Endodermal cell (in vitro differentiated cells): Measurements from ENCODE around the gene TCF15. TPM values are rescaled to one million over a fixed set of nuclear protein-coding genes. Genes with fewer than 3 reads are reported as not detected.

ENCODE experiments used
- DNase-seq: peaks from one replicate; pipeline ENCODE4 v3.0.0-alpha.2; 2017
- H3K27ac ChIP-seq: 2 replicates; pipeline ENCODE4 v1.5.1; 2013; ENCODE audit warnings: mild to moderate bottlenecking, low read depth, low read length, moderate library complexity
- H3K27me3 ChIP-seq: 2 replicates; pipeline ENCODE4 v1.6.1; 2013; ENCODE audit warnings: mild to moderate bottlenecking, low read length, moderate library complexity; ENCODE audit not compliant: insufficient read depth, control insufficient read depth, poor library complexity, severe bottlenecking
- H3K36me3 ChIP-seq: 2 replicates; pipeline ENCODE4 v1.7.0; 2013; ENCODE audit warnings: mild to moderate bottlenecking, low read length, moderate library complexity; ENCODE audit not compliant: control insufficient read depth, insufficient read depth
- H3K4me1 ChIP-seq: one replicate; pipeline ENCODE4 v1.7.0; 2013; ENCODE audit warnings: low read length; ENCODE audit not compliant: control insufficient read depth, insufficient read depth
- H3K4me3 ChIP-seq: 2 replicates; pipeline ENCODE4 v1.5.1; 2013; ENCODE audit warnings: mild to moderate bottlenecking, low read length, moderate library complexity
- H3K9ac ChIP-seq: 2 replicates; pipeline ENCODE4 v1.6.1; 2013; ENCODE audit warnings: mild to moderate bottlenecking, low read length, moderate library complexity; ENCODE audit not compliant: poor library complexity, severe bottlenecking; ENCODE audit errors: extremely low read depth
- H3K9me3 ChIP-seq: 2 replicates; pipeline ENCODE4 v1.6.1; 2013; ENCODE audit warnings: mild to moderate bottlenecking, low read length, moderate library complexity; ENCODE audit not compliant: control insufficient read depth
- H3K27ac Mint-ChIP-seq: 2 replicates; pipeline ENCODE4 v1.8.0; 2020; ENCODE audit warnings: mixed read lengths
- H3K27me3 Mint-ChIP-seq: 2 replicates; pipeline ENCODE4 v1.8.0; 2021; ENCODE audit warnings: mild to moderate bottlenecking, mixed read lengths; ENCODE audit not compliant: insufficient read depth
- H3K36me3 Mint-ChIP-seq: 2 replicates; pipeline ENCODE4 v1.8.0; 2020; ENCODE audit warnings: low read depth, mixed read lengths
- H3K4me1 Mint-ChIP-seq: 2 replicates; pipeline ENCODE4 v1.8.0; 2020; ENCODE audit warnings: mixed read lengths
- H3K4me3 Mint-ChIP-seq: 2 replicates; pipeline ENCODE4 v1.8.0; 2020; ENCODE audit warnings: mild to moderate bottlenecking, moderate library complexity, mixed read lengths
- H3K9me3 Mint-ChIP-seq: 2 replicates; pipeline ENCODE4 v1.8.0; 2020; ENCODE audit warnings: mild to moderate bottlenecking, mixed read lengths
- CTCF ChIP-seq: fragments of 200-600 bp; sonication (generic); conservative IDR thresholded peaks from 2 replicates; pipeline ENCODE4 v1.5.0; 2021; ENCODE audit warnings: antibody characterized with exemption, mild to moderate bottlenecking
- WGBS, 2 experiments: methylation state at CpG; one replicate each; pipeline versions ENCODE4 v1.1.5 to v1.1.7; 2013; ENCODE audit warnings: missing lambda C conversion rate in 2 of 2, mixed read lengths in 1 of 2; ENCODE audit not compliant: insufficient coverage in 1 of 2, insufficient read length in 1 of 2; 5-methylcytosine and 5-hydroxymethylcytosine counted together
- total RNA-seq, 2 donors: library from RNA; stranded (reverse); fragmentation: NEBNext Ultra II Directional in 1 of 2; extraction: Animal tissue kit (Norgen Biotek cat#: 25700) in 1 of 2; gene quantifications; 2 replicates in 1 of 2; 3 replicates in 1 of 2; pipeline ENCODE4 v1.2.1, GENCODE V29; 2021

Gene TCF15
- total RNA-seq, 2 donors from 2014 or later: 1.9 to 2.2 TPM

GRCh38 chr20:611843-612185 is 1.7 kb upstream of the TCF15 start:
- Mint-ChIP-seq H3K4me3 (no peak overlapping the region), H3K27me3 (peaks cover 37% of the 10 kb centered on the region), H3K4me1 (peaks cover 15% of the 10 kb centered on the region), H3K9me3 (no peaks in the 10 kb centered on the region), H3K36me3 (no peaks in the 10 kb centered on the region), H3K27ac (no peak overlapping the region)
- Histone ChIP-seq H3K27me3 (peaks cover 25% of the 10 kb centered on the region), H3K4me1 (peaks cover 11% of the 10 kb centered on the region), H3K27ac (no peak overlapping the region), H3K4me3 (no peak overlapping the region), H3K9me3 (no peaks in the 10 kb centered on the region), H3K9ac (no peak overlapping the region), H3K36me3 (no peaks in the 10 kb centered on the region)
- DNase-seq: peak; percentile 71
- WGBS, 2 experiments: 74 to 76% methylated on average over 3 to 8 of the region's 8 CpGs
- TF ChIP-seq CTCF: no peak

GRCh38 chr20:611047-611842 is 1.1 kb upstream of the TCF15 start:
- Histone ChIP-seq H3K27me3 (peaks cover 25% of the 10 kb centered on the region), H3K36me3 (no peaks in the 10 kb centered on the region), H3K4me3 (no peak overlapping the region), H3K9ac (no peak overlapping the region), H3K4me1 (peaks cover 11% of the 10 kb centered on the region), H3K27ac (no peak overlapping the region), H3K9me3 (no peaks in the 10 kb centered on the region)
- 81 to 82% methylated on average over 15 to 24 of the region's 24 CpGs for WGBS, 2 experiments
- peaks cover 37% of the 10 kb centered on the region for H3K27me3 Mint-ChIP-seq
- no peak for TF ChIP-seq CTCF
- peaks cover 15% of the 10 kb centered on the region for H3K4me1 Mint-ChIP-seq
- peak overlapping the region; percentile 24 for H3K4me3 Mint-ChIP-seq
- no peaks in the 10 kb centered on the region for H3K36me3 Mint-ChIP-seq
- H3K9me3 Mint-ChIP-seq: no peaks in the 10 kb centered on the region
- no peak for DNase-seq
- no peak overlapping the region for H3K27ac Mint-ChIP-seq

- Mint-ChIP-seq H3K4me1 (peaks cover 11% of the 10 kb centered on the region), H3K27ac (no peak overlapping the region), H3K9me3 (no peaks in the 10 kb centered on the region), H3K4me3 (peak overlapping the region; percentile 42), H3K36me3 (no peaks in the 10 kb centered on the region), H3K27me3 (peaks cover 37% of the 10 kb centered on the region)
- no peak overlapping the region for H3K27ac ChIP-seq
- peak overlapping the region; percentile 42 for H3K4me3 ChIP-seq
- peak; percentile 12 for TF ChIP-seq CTCF
- H3K27me3 ChIP-seq: peaks cover 25% of the 10 kb centered on the region
- WGBS, 2 experiments: 10 to 11% methylated on average over 28 to 53 of the region's 54 CpGs
- no peaks in the 10 kb centered on the region for H3K9me3 ChIP-seq
- DNase-seq: peak; percentile 71
- H3K4me1 ChIP-seq: peaks cover 11% of the 10 kb centered on the region
- H3K9ac ChIP-seq: no peak overlapping the region
- no peaks in the 10 kb centered on the region for H3K36me3 ChIP-seq
Measured at GRCh38 chr20:609371-609964, 641 bp downstream of the TCF15 start.
